Stimulated activated CD4-positive, alpha-beta T cell treated with anti-CD3 and anti-CD28 coated beads, Interleukin-1b, Interleukin-23, amount 100 ng/mL, for 48 hours (primary cell): ENCODE data around the gene SLC66A2.

Experiments used
- DNase-seq: peaks from one replicate; pipeline ENCODE4 v3.0.0-alpha.2; 2020

The SLC66A2 gene

GRCh38 chr18:79935499-79935898 is 16.0 kb downstream of the SLC66A2 start:
- no peak for DNase-seq

GRCh38 chr18:79935098-79935480 is 16.4 kb downstream of the SLC66A2 start:
- no peak for DNase-seq

- no peak for DNase-seq
Measured at GRCh38 chr18:79934311-79935097, 16.9 kb downstream of the SLC66A2 start.

- no peak for DNase-seq
Measured at GRCh38 chr18:79933765-79934164, 17.7 kb downstream of the SLC66A2 start.

GRCh38 chr18:79932907-79933306 is 18.5 kb downstream of the SLC66A2 start:
- DNase-seq, result no peak

- no peak for DNase-seq
Measured at GRCh38 chr18:79931475-79931874, 20.0 kb downstream of the SLC66A2 start.

- no peak for DNase-seq
Measured at GRCh38 chr18:79930020-79930642, 21.3 kb downstream of the SLC66A2 start.

- DNase-seq, result no peak
Measured at GRCh38 chr18:79928563-79928960, 22.9 kb downstream of the SLC66A2 start.

GRCh38 chr18:79927607-79928562 is 23.6 kb downstream of the SLC66A2 start:
- DNase-seq, result no peak

- DNase-seq, result no peak
Measured at GRCh38 chr18:79926715-79927606, 24.5 kb downstream of the SLC66A2 start.

GRCh38 chr18:79926306-79926705 is 25.1 kb downstream of the SLC66A2 start:
- no peak for DNase-seq

GRCh38 chr18:79924814-79925731 is 26.4 kb downstream of the SLC66A2 start:
- no peak for DNase-seq

GRCh38 chr18:79923896-79924585 is 27.4 kb downstream of the SLC66A2 start:
- DNase-seq, result no peak

GRCh38 chr18:79922971-79923411 is 28.5 kb downstream of the SLC66A2 start:
- no peak for DNase-seq

GRCh38 chr18:79921984-79922965 is 29.2 kb downstream of the SLC66A2 start:
- no peak for DNase-seq

GRCh38 chr18:79919089-79919488 is 32.4 kb downstream of the SLC66A2 start:
- no peak for DNase-seq

GRCh38 chr18:79918615-79919011 is 32.8 kb downstream of the SLC66A2 start:
- no peak for DNase-seq

- DNase-seq, result no peak
Measured at GRCh38 chr18:79917853-79918614, 33.4 kb downstream of the SLC66A2 start.
